ENCODE data around the gene PELI1.

- no peak for TF ChIP-seq EZH2 (IDR thresholded peaks at IDR 0.05; ENCODE audit: insufficient read depth, poor library complexity, severe bottlenecking)
- TF ChIP-seq EZH2phosphoT487 (IDR thresholded peaks at IDR 0.05; ENCODE audit: insufficient read depth, low read depth), result no peak
Observed at GRCh38 chr2:64101141-64101591, 43.1 kb downstream of the PELI1 start.

All from GM23248 (cell line).